HepG2 (cell line): Measurements from ENCODE around the gene HIVEP2. TPM values are rescaled to one million over a fixed set of nuclear protein-coding genes. Genes with fewer than 3 reads are reported as not detected.
A peak's percentile ranks its signal among the peaks of the same experiment; 100 is the strongest.

Experiments used
- BHLHE40 ChIP-seq: IDR thresholded peaks from 2 replicates; pipeline ENCODE4 v1.6.1; 2011; ENCODE audit warnings: low read length, improper control_type of control experiment
- CEBPB ChIP-seq: IDR thresholded peaks from 2 replicates; pipeline ENCODE4 v1.6.1; 2011; ENCODE audit warnings: low read depth, low read length, improper control_type of control experiment, borderline replicate concordance
- EEA1 ChIP-seq: sonication (generic); formaldehyde crosslinking; IDR thresholded peaks from 2 replicates; pipeline ENCODE4 v1.5.1; 2020; ENCODE audit warnings: mild to moderate bottlenecking, missing genetic modification reagents, borderline replicate concordance
- EP300 ChIP-seq, 3 experiments: sonication (generic) in 1 of 3; formaldehyde crosslinking in 1 of 3; IDR thresholded peaks; 2 replicates each; pipeline versions ENCODE4 v1.5.1 to v1.6.1; 2011 to 2020; ENCODE audit warnings: low read depth in 2 of 3, low read length in 2 of 3, borderline replicate concordance in 1 of 3, improper control_type of control experiment in 1 of 3, mild to moderate bottlenecking in 1 of 3, missing genetic modification reagents in 1 of 3, moderate library complexity in 1 of 3
- MXD4 ChIP-seq: IDR thresholded peaks from 2 replicates; pipeline ENCODE4 v1.6.1; 2016; ENCODE audit warnings: mild to moderate bottlenecking, missing biosample characterization, missing genetic modification reagents
- NR2F1 ChIP-seq, 2 experiments: fragments of 450-650 bp in 1 of 2; formaldehyde crosslinking in 1 of 2; IDR thresholded peaks; 2 replicates each; pipeline versions ENCODE4 v1.5.0 to v1.6.1; 2016 to 2020; ENCODE audit warnings: mild to moderate bottlenecking in 1 of 2, missing compliant biosample characterization in 1 of 2, missing genetic modification reagents in 1 of 2, moderate library complexity in 1 of 2
- POGZ ChIP-seq: sonication (generic); formaldehyde crosslinking; IDR thresholded peaks from 2 replicates; pipeline ENCODE4 v1.4.0; 2020; ENCODE audit warnings: mild to moderate bottlenecking, missing genetic modification reagents
- POLR2AphosphoS2 ChIP-seq: IDR thresholded peaks from 2 replicates; pipeline ENCODE4 v1.6.1; 2011; ENCODE audit warnings: low read depth, low read length, improper control_type of control experiment
- RBM22 ChIP-seq: fragments of 200-400 bp; formaldehyde crosslinking; optimal IDR thresholded peaks from 2 replicates; pipeline ENCODE3; 2017; ENCODE audit warnings: mild to moderate bottlenecking, low read length, moderate library complexity
- SAP130 ChIP-seq: IDR thresholded peaks from 2 replicates; pipeline ENCODE4 v1.6.1; 2016; ENCODE audit warnings: low read depth
- ZNF12 ChIP-seq: sonication (generic); formaldehyde crosslinking; IDR thresholded peaks from 2 replicates; pipeline ENCODE4 v1.5.0; 2020; ENCODE audit warnings: missing genetic modification reagents
- ZNF180 ChIP-seq: sonication (generic); formaldehyde crosslinking; IDR thresholded peaks from 2 replicates; pipeline ENCODE4 v1.4.0; 2020; ENCODE audit warnings: low read depth, missing genetic modification reagents, borderline replicate concordance
- ZNF34 ChIP-seq: sonication (generic); formaldehyde crosslinking; IDR thresholded peaks from 2 replicates; pipeline ENCODE4 v1.4.0; 2020; ENCODE audit warnings: mild to moderate bottlenecking, missing genetic modification reagents, borderline replicate concordance
- ZNF644 ChIP-seq: IDR thresholded peaks from 2 replicates; pipeline ENCODE4 v1.6.1; 2016; ENCODE audit warnings: low read depth
- polyA plus RNA-seq, 8 experiments: library from polyadenylated mRNA; depleted of rRNA in 3 of 8; stranded (reverse) in 7 of 8; unstranded in 1 of 8; fragments of >200 nt; fragmentation: Illumina TruSeq in 4 of 8; extraction: Trizol in 4 of 8; gene quantifications; 2 replicates each; pipeline versions ENCODE4 v1.2.1 to v1.2.3, GENCODE V29; 2011 to 2016; ENCODE audit warnings: low read depth in 4 of 8, missing spikeins in 1 of 8, mixed read lengths in 1 of 8; ENCODE audit not compliant: insufficient read depth in 1 of 8
- total RNA-seq, 5 experiments: library from RNA; depleted of rRNA; stranded (reverse); fragments of >200 nt; fragmentation: Illumina TruSeq; extraction: Trizol; gene quantifications; 2 replicates each; pipeline ENCODE4 v1.2.3, GENCODE V29; 2016; ENCODE audit warnings: low read depth in 1 of 5
- TF ChIP-seq, protein P1 (sequence below): sonication (generic); formaldehyde crosslinking; IDR thresholded peaks from 2 replicates; pipeline ENCODE4 v1.5.1; 2020; ENCODE audit warnings: mild to moderate bottlenecking, missing genetic modification reagents, borderline replicate concordance
- TF ChIP-seq, protein P2 (sequence below): IDR thresholded peaks from 2 replicates; pipeline ENCODE4 v1.6.1; 2018; ENCODE audit warnings: missing genetic modification reagents
- TF ChIP-seq, protein P3 (sequence below): IDR thresholded peaks from 2 replicates; pipeline ENCODE4 v1.6.1; 2016; ENCODE audit warnings: low read depth
- TF ChIP-seq, protein P4 (sequence below): sonication (generic); formaldehyde crosslinking; IDR thresholded peaks from 2 replicates; pipeline ENCODE4 v1.4.0; 2020; ENCODE audit warnings: missing genetic modification reagents, borderline replicate concordance

HIVEP2 gene
- total and polyA plus RNA-seq, 2 of the 13 experiments (the other 11 are each of a cell fraction or from before 2014, with no cell fraction given): 3.4 to 12.9 TPM

DNA sequence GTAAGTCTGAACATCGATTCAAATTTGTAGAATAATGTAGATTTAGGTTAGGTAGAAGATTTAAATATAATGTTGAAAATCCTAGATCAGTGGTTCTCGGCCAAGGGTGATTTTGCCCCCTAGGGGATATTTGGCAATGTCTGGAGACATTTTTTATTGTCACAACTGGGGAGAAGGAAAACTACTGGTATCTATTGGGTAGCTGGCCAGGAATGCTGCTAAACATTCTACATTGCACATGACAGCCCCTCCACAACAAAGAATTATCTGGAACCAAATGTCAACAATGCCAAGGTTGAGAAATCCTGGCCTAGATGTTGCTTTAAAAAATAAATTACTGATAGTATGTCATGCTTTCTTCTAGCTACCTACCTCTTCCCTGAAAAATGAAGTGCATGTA, 76.1 kb downstream of the HIVEP2 start (continued):
- TF ChIP-seq, protein P1, sequence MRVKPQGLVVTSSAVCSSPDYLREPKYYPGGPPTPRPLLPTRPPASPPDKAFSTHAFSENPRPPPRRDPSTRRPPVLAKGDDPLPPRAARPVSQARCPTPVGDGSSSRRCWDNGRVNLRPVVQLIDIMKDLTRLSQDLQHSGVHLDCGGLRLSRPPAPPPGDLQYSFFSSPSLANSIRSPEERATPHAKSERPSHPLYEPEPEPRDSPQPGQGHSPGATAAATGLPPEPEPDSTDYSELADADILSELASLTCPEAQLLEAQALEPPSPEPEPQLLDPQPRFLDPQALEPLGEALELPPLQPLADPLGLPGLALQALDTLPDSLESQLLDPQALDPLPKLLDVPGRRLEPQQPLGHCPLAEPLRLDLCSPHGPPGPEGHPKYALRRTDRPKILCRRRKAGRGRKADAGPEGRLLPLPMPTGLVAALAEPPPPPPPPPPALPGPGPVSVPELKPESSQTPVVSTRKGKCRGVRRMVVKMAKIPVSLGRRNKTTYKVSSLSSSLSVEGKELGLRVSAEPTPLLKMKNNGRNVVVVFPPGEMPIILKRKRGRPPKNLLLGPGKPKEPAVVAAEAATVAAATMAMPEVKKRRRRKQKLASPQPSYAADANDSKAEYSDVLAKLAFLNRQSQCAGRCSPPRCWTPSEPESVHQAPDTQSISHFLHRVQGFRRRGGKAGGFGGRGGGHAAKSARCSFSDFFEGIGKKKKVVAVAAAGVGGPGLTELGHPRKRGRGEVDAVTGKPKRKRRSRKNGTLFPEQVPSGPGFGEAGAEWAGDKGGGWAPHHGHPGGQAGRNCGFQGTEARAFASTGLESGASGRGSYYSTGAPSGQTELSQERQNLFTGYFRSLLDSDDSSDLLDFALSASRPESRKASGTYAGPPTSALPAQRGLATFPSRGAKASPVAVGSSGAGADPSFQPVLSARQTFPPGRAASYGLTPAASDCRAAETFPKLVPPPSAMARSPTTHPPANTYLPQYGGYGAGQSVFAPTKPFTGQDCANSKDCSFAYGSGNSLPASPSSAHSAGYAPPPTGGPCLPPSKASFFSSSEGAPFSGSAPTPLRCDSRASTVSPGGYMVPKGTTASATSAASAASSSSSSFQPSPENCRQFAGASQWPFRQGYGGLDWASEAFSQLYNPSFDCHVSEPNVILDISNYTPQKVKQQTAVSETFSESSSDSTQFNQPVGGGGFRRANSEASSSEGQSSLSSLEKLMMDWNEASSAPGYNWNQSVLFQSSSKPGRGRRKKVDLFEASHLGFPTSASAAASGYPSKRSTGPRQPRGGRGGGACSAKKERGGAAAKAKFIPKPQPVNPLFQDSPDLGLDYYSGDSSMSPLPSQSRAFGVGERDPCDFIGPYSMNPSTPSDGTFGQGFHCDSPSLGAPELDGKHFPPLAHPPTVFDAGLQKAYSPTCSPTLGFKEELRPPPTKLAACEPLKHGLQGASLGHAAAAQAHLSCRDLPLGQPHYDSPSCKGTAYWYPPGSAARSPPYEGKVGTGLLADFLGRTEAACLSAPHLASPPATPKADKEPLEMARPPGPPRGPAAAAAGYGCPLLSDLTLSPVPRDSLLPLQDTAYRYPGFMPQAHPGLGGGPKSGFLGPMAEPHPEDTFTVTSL (CRISPR knock-in tag): peak; percentile 69; the same call in 1 of the 2 replicates
- TF ChIP-seq, protein P2, sequence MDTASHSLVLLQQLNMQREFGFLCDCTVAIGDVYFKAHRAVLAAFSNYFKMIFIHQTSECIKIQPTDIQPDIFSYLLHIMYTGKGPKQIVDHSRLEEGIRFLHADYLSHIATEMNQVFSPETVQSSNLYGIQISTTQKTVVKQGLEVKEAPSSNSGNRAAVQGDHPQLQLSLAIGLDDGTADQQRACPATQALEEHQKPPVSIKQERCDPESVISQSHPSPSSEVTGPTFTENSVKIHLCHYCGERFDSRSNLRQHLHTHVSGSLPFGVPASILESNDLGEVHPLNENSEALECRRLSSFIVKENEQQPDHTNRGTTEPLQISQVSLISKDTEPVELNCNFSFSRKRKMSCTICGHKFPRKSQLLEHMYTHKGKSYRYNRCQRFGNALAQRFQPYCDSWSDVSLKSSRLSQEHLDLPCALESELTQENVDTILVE (CRISPR knock-in tag): peak; percentile 52; the same call in 1 of the 2 replicates
- peak in 1 of 2 experiments; percentile 58; a peak in 1 of 4 replicates for TF ChIP-seq NR2F1 (CRISPR knock-in tag; IDR thresholded peaks at IDR 0.05)
- peak; percentile 56; the same call in 1 of the 2 replicates for TF ChIP-seq ZNF12 (CRISPR knock-in tag)
- no peak for TF ChIP-seq POLR2AphosphoS2
- peak; percentile 85 for TF ChIP-seq CEBPB
- peak; percentile 49; the same call in 1 of the 2 replicates for TF ChIP-seq POGZ (CRISPR knock-in tag)
- TF ChIP-seq, protein P3, sequence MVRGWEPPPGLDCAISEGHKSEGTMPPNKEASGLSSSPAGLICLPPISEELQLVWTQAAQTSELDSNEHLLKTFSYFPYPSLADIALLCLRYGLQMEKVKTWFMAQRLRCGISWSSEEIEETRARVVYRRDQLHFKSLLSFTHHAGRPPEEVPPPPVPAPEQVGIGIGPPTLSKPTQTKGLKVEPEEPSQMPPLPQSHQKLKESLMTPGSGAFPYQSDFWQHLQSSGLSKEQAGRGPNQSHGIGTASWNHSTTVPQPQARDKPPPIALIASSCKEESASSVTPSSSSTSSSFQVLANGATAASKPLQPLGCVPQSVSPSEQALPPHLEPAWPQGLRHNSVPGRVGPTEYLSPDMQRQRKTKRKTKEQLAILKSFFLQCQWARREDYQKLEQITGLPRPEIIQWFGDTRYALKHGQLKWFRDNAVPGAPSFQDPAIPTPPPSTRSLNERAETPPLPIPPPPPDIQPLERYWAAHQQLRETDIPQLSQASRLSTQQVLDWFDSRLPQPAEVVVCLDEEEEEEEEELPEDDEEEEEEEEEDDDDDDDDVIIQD (CRISPR knock-in tag): peak; percentile 88; the same call in 1 of the 2 replicates
- TF ChIP-seq EP300 (IDR thresholded peaks at IDR 0.05; ENCODE audit: low read depth in 2 of 2, low read length in 2 of 2): peak in 1 of 2 experiments; percentile 83; a peak in 2 of 4 replicates
- 0 out of 2 replicates have a peak, but pooled peaks have one; percentile 19 for TF ChIP-seq EP300 (CRISPR knock-in tag; IDR thresholded peaks at IDR 0.05; ENCODE audit: borderline replicate concordance)
- TF ChIP-seq ZNF644 (CRISPR knock-in tag): peak; percentile 82
- TF ChIP-seq RBM22: no peak
- 0 out of 2 replicates have a peak, but pooled peaks have one; percentile 38 for TF ChIP-seq MXD4
- no peak for TF ChIP-seq ZNF180 (CRISPR knock-in tag)
- TF ChIP-seq SAP130 (CRISPR knock-in tag): peak; percentile 83
- no peak for TF ChIP-seq EEA1 (CRISPR knock-in tag)
- peak; percentile 85 for TF ChIP-seq BHLHE40
- no peak for TF ChIP-seq ZNF34 (CRISPR knock-in tag)
- TF ChIP-seq, protein P4, sequence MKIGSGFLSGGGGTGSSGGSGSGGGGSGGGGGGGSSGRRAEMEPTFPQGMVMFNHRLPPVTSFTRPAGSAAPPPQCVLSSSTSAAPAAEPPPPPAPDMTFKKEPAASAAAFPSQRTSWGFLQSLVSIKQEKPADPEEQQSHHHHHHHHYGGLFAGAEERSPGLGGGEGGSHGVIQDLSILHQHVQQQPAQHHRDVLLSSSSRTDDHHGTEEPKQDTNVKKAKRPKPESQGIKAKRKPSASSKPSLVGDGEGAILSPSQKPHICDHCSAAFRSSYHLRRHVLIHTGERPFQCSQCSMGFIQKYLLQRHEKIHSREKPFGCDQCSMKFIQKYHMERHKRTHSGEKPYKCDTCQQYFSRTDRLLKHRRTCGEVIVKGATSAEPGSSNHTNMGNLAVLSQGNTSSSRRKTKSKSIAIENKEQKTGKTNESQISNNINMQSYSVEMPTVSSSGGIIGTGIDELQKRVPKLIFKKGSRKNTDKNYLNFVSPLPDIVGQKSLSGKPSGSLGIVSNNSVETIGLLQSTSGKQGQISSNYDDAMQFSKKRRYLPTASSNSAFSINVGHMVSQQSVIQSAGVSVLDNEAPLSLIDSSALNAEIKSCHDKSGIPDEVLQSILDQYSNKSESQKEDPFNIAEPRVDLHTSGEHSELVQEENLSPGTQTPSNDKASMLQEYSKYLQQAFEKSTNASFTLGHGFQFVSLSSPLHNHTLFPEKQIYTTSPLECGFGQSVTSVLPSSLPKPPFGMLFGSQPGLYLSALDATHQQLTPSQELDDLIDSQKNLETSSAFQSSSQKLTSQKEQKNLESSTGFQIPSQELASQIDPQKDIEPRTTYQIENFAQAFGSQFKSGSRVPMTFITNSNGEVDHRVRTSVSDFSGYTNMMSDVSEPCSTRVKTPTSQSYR (CRISPR knock-in tag): peak; percentile 20; the same call in 1 of the 2 replicates
